ENCODE data around the gene SLC4A1AP. TPM values are rescaled to one million over a fixed set of nuclear protein-coding genes. Genes with fewer than 3 reads are reported as not detected.

Gene SLC4A1AP
- total and polyA plus RNA-seq, 9 of the 15 experiments (the other 6 are each of a cell fraction or from before 2014, with no cell fraction given): 8.1 to 40.5 (median 35.3) TPM

DNA sequence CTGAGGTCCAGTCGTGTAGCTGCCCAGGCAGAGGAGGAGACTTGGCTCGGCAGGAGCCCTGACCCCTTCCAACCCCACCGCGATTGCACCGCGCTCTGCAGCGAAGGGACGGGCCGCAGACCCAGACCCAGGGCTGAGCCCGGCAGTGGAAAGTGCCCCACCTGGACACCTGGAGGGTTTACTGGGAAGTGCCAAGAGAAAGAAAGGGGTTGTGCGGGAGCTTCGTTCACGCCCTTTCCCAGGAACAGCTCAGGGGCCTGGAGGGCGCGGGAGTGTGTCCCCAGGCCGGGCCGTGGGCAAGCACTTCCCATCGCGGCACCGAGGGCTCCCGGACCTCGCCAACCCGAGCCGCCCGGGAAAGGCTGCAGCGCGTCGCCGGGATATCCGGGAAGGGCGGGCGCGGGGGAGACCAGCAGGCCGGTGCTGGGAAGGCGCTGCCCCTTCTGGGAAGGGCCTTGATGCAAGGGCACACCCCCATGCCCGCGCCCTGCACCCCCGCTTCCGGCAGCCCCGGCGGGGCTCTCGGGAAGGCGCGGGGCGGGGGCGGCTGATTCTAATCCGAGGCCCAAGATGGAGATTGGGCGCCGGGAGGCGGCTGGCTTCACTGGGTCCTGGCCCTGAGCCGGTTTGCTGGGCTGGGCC lies 71.7 kb downstream of the SLC4A1AP start (continued):
- TF ChIP-seq NR2C1 (IDR thresholded peaks at IDR 0.05) (no peak), NR2C1 (tag; IDR thresholded peaks at IDR 0.05) (no peak), GABPB1 (CRISPR knock-in tag; IDR thresholded peaks at IDR 0.05) (peak; percentile 26; the same call in 1 of the 2 replicates), ZNF143 (CRISPR knock-in tag; IDR thresholded peaks at IDR 0.05) (no peak), CREM (IDR thresholded peaks at IDR 0.05; ENCODE audit: low read depth) (no peak), TAF7 (tag; IDR thresholded peaks at IDR 0.05) (0 out of 2 replicates have a peak, but pooled peaks have one; percentile 30), RBM14 (IDR thresholded peaks at IDR 0.05; ENCODE audit: borderline replicate concordance, insufficient read depth, low read depth, low read length) (no peak), BRD4 (IDR thresholded peaks at IDR 0.05) (no peak), CEBPG (CRISPR knock-in tag; IDR thresholded peaks at IDR 0.05) (no peak), CEBPG (tag; conservative IDR thresholded peaks at IDR 0.05 in 1 of 2, IDR thresholded peaks at IDR 0.05 in 1 of 2) (no peak), MEF2D (tag; conservative IDR thresholded peaks at IDR 0.05; ENCODE audit: low read depth) (no peak), PHF8 (IDR thresholded peaks at IDR 0.05; ENCODE audit: borderline replicate concordance, low read length) (no peak), ZFX (CRISPR knock-in tag; IDR thresholded peaks at IDR 0.05) (peak; percentile 32; the same call in 1 of the 2 replicates), CXXC5 (CRISPR knock-in tag; IDR thresholded peaks at IDR 0.05) (peak; percentile 44), NR2C2 (CRISPR knock-in tag; IDR thresholded peaks at IDR 0.05) (no peak), NR2C2 (tag; IDR thresholded peaks at IDR 0.05) (peak; percentile 14; the same call in 1 of the 2 replicates), NCOR1 (IDR thresholded peaks at IDR 0.05) (no peak)
- TF ChIP-seq, protein P1, sequence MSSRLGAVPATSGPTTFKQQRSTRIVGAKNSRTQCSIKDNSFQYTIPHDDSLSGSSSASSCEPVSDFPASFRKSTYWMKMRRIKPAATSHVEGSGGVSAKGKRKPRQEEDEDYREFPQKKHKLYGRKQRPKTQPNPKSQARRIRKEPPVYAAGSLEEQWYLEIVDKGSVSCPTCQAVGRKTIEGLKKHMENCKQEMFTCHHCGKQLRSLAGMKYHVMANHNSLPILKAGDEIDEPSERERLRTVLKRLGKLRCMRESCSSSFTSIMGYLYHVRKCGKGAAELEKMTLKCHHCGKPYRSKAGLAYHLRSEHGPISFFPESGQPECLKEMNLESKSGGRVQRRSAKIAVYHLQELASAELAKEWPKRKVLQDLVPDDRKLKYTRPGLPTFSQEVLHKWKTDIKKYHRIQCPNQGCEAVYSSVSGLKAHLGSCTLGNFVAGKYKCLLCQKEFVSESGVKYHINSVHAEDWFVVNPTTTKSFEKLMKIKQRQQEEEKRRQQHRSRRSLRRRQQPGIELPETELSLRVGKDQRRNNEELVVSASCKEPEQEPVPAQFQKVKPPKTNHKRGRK (tag; IDR thresholded peaks at IDR 0.05): no peak
- TF ChIP-seq, protein P2, sequence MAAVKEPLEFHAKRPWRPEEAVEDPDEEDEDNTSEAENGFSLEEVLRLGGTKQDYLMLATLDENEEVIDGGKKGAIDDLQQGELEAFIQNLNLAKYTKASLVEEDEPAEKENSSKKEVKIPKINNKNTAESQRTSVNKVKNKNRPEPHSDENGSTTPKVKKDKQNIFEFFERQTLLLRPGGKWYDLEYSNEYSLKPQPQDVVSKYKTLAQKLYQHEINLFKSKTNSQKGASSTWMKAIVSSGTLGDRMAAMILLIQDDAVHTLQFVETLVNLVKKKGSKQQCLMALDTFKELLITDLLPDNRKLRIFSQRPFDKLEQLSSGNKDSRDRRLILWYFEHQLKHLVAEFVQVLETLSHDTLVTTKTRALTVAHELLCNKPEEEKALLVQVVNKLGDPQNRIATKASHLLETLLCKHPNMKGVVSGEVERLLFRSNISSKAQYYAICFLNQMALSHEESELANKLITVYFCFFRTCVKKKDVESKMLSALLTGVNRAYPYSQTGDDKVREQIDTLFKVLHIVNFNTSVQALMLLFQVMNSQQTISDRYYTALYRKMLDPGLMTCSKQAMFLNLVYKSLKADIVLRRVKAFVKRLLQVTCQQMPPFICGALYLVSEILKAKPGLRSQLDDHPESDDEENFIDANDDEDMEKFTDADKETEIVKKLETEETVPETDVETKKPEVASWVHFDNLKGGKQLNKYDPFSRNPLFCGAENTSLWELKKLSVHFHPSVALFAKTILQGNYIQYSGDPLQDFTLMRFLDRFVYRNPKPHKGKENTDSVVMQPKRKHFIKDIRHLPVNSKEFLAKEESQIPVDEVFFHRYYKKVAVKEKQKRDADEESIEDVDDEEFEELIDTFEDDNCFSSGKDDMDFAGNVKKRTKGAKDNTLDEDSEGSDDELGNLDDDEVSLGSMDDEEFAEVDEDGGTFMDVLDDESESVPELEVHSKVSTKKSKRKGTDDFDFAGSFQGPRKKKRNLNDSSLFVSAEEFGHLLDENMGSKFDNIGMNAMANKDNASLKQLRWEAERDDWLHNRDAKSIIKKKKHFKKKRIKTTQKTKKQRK (IDR thresholded peaks at IDR 0.05; ENCODE audit: borderline replicate concordance, low read depth, low read length): no peak
- TF ChIP-seq, protein P3, sequence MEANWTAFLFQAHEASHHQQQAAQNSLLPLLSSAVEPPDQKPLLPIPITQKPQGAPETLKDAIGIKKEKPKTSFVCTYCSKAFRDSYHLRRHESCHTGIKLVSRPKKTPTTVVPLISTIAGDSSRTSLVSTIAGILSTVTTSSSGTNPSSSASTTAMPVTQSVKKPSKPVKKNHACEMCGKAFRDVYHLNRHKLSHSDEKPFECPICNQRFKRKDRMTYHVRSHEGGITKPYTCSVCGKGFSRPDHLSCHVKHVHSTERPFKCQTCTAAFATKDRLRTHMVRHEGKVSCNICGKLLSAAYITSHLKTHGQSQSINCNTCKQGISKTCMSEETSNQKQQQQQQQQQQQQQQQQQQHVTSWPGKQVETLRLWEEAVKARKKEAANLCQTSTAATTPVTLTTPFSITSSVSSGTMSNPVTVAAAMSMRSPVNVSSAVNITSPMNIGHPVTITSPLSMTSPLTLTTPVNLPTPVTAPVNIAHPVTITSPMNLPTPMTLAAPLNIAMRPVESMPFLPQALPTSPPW (CRISPR knock-in tag; IDR thresholded peaks at IDR 0.05): peak; percentile 91
- TF ChIP-seq, protein P4, sequence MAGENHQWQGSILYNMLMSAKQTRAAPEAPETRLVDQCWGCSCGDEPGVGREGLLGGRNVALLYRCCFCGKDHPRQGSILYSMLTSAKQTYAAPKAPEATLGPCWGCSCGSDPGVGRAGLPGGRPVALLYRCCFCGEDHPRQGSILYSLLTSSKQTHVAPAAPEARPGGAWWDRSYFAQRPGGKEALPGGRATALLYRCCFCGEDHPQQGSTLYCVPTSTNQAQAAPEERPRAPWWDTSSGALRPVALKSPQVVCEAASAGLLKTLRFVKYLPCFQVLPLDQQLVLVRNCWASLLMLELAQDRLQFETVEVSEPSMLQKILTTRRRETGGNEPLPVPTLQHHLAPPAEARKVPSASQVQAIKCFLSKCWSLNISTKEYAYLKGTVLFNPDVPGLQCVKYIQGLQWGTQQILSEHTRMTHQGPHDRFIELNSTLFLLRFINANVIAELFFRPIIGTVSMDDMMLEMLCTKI (IDR thresholded peaks at IDR 0.05; ENCODE audit: partially characterized antibody): no peak
